ENCODE measurements around the gene CORT. TPM values are rescaled to one million over a fixed set of nuclear protein-coding genes. Genes with fewer than 3 reads are reported as not detected.

Gene CORT
- polyA plus RNA-seq, 4 donors, result 0.97 to 1.3 TPM; not detected in 2

Other genes starting within 250 kb of the CORT start
- 10 to 100 TPM in 3 of 4 donors, 1 to 10 TPM in 1; 6.8 to 15.5 (median 12.6) TPM for gene KIF1B, start 239.5 kb upstream of the CORT start, polyA plus RNA-seq
- gene PGD, start 51.0 kb upstream of the CORT start, polyA plus RNA-seq, result 100 to 1,000 TPM; 106 to 226 (median 174) TPM
- 10 to 100 TPM; 11.3 to 28.3 (median 26.6) TPM for gene CENPS, start 19.6 kb upstream of the CORT start, polyA plus RNA-seq
- gene DFFA, start 22.5 kb downstream of the CORT start, polyA plus RNA-seq, result 10 to 100 TPM in 3 of 4 donors, 1 to 10 TPM in 1; 8.9 to 30.3 (median 17.2) TPM
- gene PEX14, start 24.9 kb downstream of the CORT start, polyA plus RNA-seq, result 10 to 100 TPM; 15.9 to 26.9 (median 24.7) TPM